GM19455 (cell line): ENCODE results near the gene CCDC180.
"Not testable (repeated sequence)": the region's sequence is repeated elsewhere in the genome, so short reads cannot be mapped to it uniquely, and the experiment has no call there.

Experiments
- ATAC-seq: cut with Tn5 transposase; IDR thresholded peaks from one replicate; pipeline ENCODE4 v1.9.1; 2021; ENCODE audit not compliant: unreplicated experiment

CCDC180 gene

DNA sequence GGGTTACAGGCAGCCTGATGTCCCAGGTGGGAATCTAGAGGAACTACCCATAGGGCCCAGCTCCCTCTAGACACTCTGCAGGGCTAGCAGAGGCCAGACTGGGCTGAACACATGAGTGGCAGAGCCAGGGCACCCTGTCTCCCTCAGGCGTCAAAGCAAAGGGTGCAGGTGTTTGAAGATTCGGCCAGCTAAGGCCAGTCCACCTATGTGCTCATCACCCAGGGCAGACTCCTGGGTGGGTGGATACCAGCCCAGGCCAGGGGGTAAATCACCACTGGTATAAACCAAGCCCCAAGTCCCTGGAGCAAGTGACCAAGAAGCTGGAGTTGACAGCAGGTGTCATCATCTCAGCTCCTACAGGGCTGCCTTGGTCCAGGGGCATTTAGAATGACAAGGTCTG is 3.4 kb downstream of the CCDC180 start:
- no peak for ATAC-seq

DNA sequence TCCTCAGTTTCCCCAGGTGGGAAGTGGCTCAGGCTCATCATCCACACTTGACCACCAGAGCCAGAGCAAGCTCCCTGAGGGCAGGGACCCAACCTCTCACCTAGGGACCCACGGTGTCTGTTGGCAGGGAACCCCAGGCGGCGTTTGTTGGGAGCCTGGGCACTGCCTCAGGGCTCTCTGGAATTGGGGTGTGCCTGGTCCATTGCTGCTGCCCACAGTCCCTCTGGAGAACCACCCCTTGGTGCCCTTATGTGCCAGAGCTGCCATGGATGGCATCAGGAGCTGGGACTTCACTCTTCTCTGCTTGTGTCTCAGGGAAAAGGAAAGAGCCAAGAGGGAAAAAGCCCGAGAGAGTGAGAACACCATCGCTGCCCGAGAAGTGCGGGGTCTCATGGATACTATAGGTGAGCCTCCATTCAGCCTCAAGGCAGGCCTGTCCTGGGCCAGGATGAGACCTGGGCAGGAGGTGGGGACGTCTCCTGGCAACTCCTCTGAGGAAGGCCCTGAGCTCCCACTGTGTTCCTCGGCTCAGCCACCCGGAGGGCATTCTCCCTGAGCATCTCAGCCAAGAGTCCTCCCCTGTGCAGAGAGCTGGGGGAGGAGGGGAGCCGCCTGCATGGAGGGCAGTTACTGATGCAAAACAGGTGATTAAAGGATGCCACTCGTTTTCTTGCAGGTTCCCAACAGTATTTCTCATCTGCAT is 4.5 kb downstream of the CCDC180 start:
- ATAC-seq: no peak

DNA sequence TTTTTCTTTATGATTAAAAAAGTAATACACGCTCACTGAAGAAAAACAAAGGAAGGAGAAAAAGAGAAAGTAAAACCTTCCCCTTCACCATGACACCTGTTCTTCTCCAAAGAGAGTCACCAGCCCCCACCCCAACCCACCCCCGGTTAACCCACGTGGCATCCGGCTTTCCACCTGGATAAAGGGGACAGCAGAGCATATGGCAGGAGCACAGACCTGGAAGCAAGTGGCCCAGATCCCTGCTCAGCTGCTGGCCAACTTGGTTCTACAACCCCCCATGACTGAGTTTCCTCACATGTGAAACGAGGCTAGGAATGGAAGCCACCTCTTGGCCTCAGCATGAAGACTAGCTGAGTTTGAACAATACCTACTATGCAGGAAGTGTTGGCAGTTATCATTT is 5.1 kb downstream of the CCDC180 start:
- no peak for ATAC-seq

DNA sequence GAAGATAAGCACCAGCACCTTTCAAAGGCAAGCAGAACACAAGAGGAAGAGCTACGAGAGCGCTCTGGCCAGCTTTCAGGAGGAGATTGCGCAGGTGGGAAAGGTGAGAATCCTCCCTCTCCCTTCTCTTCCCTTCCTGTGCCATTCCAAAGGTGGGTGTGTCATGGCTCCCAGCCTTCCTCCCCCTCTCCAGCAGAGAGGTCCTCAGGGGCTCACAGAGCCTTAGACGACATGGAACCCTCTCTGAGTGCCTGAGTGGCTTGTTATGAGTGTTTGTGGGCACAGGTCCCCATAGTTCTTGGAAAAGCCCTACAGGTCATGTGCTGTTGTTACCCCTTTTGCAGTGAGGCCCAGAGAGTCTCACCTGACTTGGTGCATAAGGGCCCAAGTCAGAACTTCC is 5.8 kb downstream of the CCDC180 start:
- ATAC-seq: no peak

DNA sequence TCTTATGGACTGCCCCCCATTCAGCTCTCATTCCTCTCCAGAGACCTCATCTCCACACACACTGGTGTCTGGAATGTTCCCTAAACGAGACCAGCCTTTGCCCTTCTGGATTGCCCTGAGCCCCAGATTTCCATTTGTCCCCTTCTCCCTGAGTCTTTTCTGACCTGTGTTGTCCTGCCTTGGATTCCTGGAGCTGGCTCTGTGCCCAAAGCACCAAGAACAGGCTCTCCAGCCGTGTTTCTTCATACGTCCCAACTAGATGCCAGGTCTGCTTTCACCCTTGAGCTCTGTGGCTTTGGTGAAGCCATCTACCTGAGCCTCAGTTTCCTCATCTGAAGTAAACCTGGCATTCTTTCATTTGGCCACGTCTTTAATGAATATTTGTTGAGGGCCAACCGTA is 6.3 kb downstream of the CCDC180 start:
- no peak for ATAC-seq

DNA sequence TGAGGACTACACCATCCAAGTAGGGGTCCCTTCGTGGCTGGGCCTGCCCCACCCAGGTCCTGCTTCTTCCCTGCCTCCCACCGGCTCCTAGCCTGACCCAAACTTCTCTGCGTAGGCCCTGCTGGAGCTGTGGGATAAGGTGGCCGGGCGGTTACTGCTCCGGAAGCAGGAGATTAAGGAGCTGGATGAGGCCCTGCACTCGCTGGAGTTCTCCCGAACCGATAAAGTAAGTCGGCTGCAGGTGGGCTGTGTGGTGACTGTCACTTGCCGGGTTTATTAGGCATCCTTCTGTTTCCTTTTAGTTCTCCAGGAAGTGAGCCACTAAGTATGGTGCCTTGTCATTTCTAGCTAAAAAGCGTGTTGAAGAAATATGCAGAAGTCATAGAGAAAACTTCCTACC is 7.0 kb downstream of the CCDC180 start:
- ATAC-seq: no peak

DNA sequence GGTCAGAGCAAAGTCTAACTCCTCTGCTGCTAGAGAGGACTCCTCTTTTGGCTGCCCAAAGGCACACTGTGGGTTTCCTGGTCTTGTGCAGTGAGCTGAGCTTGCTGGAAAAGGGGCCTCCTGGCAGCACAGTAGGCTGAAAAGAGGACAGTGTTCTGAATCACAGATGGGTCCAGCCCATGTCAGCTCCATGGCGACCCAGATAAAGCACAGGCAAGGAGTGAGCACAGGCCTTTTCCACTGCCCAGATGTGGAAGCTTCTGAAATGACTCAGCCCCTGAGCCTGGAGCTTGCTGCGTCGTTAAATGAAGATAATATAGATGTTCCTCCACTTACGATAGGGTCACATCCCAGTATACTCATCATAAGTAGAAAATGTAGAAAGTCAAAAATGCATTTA is 8.1 kb downstream of the CCDC180 start:
- no peak for ATAC-seq

DNA sequence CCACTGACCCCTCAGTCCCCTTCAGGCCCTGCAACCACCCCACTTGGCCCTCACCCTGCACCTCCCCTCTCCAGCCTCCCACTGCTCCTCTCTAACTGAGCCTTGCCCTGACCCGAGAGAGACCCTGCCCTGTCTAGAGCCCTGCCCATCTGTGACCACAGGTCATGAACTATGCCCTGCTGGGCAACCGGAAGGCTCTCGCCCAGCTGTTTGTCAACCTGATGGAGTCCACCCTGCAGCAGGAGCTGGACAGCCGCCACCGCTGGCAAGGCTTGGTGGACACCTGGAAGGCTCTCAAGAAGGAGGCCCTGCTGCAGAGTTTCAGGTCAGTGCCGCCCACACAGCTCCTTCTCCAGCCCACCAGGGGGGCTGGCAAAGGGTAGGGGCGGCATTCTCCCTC is 9.4 kb downstream of the CCDC180 start:
- ATAC-seq: no peak

DNA sequence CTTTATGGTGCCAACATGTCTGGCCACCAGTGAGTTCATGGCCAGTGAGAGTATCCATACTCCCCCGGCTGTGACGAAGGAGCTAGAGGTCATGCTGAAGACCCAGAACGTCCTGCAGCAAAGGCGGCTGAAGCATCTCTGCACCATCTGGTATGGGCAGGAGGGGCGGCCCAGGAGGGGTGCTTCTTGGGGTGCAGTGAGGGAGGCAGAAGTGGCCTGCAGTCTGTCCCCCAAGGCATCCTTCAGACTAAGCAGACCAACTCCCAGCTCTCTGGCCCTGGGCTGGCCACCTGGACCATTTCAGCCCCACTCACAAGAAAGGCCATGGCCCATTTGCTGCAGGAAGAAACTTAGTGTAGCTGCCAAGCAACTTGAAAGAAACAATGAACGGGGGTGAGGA is 11.0 kb downstream of the CCDC180 start:
- no peak for ATAC-seq

DNA sequence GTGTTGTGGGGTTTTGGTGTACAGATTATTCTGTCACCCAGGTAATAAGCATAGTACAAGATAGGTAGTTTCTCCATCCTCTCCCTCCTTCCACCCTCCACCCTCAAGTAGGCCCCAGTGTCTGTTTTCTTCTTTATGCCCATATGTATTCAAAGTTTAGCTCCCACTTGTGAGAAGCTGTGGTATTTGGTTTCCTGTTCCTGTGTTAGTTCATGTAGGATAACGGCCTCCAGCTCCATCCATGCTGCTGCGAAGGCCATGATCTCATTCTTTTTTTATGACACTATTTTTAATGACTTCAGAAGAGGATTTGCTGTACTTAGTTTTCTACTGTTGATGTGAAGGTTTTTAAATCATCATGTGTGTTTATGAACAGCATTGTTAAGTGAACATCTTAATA is 11.9 kb downstream of the CCDC180 start:
- no peak for ATAC-seq

DNA sequence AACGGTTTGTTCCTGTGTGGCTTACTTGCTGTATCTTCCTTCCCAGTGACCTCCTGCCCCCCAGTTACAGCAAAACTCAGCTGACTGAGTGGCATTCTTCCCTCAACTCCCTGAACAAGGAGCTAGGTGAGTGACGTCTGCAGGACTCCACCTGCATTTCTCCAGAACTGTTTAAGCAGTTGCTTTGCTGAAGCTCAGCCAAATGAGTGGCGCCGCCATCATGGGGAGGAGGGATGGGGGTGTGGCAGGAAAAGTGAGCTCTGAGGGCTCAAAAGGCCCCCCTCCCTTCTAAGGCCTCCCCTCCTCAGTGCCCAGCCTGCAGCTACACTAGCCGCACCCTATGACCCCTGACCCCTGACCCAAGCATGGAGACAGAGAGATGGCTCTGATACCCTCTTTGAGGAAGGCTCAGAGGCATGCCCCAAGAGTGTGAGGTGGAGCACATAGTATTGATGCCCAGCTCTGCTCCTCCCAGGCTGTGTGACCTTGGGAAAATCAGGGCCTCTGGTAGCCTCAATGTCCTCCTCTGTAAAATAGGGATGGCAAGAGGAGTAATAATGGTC is 12.7 kb downstream of the CCDC180 start:
- no peak for ATAC-seq

DNA sequence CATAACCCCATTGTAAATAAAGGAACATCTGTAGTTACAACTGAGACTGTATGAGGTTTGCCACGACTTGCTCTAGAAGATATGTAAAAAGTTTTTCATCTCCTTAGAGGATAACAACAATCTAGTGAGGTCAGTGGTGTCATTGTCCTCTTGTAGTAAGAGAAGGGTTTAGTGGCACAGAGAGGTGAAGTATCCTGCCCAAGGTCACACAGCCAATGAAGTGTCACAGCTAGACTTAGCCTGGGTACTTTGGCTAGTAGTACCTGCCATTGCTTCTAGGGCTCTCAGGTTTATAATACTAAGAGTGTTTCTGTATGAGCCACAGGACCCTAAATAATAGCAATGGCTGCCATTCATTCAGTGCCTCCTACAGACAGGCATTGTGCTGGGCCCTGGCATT is 13.8 kb downstream of the CCDC180 start:
- no peak for ATAC-seq

DNA sequence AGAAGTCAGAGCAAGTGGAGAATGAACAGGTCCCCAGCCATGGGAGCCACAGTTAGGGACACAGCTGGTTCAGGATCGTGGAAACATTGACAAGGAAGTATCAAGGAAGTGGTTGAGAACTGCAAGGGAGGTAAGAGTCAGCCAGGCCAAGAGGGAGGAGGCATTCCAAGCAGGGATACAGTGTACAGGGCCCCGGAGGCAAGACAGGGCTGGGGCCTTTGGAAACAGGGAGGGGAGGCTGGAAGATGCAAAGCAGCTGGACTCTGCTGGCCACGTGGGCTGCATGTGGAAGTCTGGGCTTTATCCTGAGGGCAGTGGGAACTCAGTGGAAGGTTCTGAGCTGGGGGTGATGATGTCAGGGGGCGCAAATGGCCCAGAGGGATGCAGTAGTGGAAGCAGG is 14.2 kb downstream of the CCDC180 start:
- no peak for ATAC-seq

DNA sequence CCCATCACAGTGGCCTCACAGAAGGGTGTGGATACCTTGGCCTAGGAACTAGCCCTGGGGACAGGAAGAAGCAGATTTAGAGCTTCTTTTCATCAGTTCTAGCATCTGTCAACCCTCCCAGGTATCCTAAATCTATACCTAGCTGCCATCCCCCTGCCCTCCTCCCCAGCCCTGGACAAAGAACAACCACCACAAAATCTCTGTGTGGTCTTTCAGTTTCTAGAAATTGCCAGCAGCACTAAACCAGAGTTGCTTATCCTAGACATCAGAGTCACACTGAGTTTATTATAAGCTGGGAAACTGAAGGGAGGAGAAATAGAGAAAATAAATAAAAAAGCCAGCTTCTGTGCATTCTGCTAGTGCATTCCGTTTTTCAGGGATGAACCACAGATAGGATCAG is 14.6 kb downstream of the CCDC180 start:
- no peak for ATAC-seq

DNA sequence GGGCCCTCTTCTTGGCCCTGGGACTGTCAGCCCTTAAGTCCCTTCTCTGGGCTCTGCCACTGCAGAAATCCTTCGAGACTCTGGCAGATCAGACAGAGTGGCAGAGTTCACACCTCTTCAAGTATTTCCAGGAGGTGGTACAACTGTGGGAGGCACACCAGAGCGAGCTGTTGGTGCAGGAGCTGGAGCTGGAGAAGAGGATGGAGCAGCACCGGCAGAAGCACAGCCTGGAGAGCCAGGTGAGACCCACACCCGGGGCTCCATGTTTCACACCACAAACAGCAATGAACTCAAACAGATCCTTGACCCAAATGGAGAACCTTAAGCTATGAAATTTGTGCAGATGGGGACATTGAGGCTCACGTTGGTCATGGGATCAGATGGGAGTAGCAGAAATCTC is 17.5 kb downstream of the CCDC180 start:
- ATAC-seq: no peak

DNA sequence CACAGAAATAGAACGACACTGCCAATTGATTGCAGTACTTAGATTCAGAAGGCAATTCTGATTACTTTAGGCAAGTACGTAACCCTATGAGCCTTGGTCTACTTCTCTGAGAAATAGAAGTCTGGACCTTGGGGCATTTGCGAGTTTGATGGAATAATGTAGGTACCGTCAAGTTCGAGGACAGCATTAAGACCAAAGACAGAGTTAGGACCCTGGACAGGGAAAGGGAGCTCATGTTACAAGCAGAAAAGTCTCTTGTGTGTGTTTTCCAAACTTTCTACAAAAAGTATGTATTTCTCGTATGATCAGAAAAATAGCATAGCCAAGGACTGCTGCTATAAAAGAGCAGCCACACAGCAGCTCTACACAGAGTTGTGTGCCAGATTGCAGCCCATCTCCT is 20.1 kb downstream of the CCDC180 start:
- ATAC-seq: no peak

DNA sequence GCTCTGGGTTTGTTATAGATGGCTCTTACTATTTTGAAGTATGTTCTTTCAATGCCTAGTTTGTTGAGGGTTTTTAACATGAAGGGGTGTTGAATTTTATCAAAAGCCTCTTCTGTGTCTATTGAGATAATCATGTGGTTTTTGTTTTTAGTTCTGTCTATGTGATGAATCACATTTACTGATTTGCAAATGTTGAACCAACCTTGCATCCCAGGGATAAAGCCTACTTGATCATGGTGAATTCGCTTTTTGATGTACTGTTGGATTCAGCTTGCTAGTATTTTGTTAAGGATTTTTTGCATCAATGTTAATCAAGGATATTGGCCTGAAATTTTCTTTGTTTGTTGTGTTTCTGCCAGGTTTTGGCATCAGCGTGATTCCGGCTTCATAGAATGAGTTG is 25.5 kb downstream of the CCDC180 start:
- ATAC-seq: no peak

DNA sequence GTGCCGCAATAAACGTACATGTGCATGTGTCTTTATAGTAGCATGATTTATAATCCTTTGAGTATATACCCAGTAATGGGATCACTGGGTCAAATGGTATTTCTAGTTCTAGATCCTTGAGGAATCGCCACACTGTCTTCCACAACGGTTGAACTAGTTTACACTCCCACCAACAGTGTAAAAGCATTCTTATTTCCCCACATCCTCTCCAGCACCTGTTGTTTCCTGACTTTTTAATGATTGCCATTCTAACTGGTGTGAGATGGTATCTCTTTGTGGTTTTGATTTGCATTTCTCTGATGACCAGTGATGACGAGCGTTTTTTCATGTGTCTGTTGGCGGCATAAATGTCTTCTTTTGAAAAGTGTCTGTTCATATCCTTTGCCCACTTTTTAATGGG is 28.2 kb downstream of the CCDC180 start:
- ATAC-seq: not testable (repeated sequence)

DNA sequence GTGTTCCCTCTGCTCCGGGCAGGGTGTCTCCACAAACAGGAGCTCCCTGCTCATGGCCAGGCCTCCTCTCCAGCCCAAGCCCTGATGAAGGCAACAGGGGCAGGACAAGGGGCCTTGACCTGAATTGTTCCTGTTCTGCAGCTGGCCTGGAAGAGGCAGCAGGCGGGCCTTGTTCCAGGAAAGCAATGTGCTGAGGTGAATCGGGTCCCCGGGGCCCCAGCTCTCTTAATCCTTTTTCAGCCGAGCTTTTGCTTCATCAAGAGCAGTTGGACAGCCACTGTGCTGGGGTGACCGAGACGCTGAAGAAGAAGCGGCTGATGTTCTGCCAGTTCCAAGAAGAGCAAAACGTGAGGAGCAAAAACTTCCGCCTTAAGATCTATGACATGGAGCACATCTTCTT is 41.4 kb downstream of the CCDC180 start:
- ATAC-seq: no peak

DNA sequence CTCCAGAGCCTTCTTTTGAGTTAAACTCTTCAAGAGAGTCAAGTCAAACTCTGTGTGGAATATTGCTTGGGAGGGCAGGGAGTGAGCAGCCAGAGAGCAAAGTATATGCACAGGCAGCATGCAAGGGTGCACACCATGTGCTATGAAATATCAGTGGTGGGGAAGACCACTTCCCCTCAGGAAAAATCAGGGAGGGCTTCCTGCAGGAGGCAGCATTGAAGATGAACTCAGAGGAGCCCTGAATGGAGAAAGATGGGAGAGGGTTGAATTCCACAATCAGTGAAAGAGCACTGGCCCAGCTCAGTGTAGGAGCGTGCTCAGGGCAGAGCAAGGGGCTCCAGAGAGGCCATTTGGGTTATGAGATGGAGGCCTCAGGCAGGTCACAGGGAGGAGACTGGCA is 41.9 kb downstream of the CCDC180 start:
- ATAC-seq: no peak

DNA sequence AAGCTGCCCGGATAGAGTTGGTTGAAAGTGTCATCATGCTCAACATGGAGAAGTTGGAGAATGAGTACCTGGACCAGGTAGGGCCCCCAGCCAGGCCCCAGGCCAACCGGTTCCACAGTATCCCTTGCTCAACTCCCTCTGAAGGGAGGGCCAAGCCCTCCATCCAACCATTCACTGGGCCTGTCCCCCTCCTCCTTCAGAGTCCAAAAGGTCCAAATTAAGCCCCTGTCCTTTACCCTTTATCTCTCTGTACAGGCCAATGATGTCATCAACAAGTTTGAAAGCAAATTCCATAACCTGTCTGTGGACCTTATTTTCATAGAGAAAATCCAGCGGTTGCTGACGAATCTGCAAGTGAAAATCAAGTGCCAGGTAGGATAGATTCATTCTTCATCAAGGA is 47.2 kb downstream of the CCDC180 start:
- no peak for ATAC-seq

DNA sequence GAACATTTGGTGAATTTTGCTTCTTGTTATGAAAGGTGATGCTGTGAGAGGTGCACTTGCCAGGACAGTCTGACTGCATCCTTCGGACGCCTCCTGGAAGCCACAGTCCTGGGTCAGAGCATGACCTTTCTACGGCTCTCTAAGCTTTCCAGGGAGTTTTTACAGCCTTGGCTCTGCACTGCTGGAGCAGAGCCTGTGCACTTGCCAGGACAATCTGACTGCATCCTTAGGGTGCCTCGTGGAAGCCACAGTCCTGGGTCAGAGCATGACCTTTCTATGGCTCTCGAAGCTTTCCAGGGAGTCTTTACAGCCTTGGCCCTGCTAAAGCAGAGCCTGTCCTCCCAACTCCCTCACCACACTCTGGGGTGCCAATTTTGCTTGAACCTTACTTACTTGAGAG is 49.6 kb downstream of the CCDC180 start:
- ATAC-seq: no peak
